ENCODE results near the gene BIRC6.
"Not testable (repeated sequence)": the region's sequence is repeated elsewhere in the genome, so short reads cannot be mapped to it uniquely, and the experiment has no call there.

BIRC6 gene, protein sequence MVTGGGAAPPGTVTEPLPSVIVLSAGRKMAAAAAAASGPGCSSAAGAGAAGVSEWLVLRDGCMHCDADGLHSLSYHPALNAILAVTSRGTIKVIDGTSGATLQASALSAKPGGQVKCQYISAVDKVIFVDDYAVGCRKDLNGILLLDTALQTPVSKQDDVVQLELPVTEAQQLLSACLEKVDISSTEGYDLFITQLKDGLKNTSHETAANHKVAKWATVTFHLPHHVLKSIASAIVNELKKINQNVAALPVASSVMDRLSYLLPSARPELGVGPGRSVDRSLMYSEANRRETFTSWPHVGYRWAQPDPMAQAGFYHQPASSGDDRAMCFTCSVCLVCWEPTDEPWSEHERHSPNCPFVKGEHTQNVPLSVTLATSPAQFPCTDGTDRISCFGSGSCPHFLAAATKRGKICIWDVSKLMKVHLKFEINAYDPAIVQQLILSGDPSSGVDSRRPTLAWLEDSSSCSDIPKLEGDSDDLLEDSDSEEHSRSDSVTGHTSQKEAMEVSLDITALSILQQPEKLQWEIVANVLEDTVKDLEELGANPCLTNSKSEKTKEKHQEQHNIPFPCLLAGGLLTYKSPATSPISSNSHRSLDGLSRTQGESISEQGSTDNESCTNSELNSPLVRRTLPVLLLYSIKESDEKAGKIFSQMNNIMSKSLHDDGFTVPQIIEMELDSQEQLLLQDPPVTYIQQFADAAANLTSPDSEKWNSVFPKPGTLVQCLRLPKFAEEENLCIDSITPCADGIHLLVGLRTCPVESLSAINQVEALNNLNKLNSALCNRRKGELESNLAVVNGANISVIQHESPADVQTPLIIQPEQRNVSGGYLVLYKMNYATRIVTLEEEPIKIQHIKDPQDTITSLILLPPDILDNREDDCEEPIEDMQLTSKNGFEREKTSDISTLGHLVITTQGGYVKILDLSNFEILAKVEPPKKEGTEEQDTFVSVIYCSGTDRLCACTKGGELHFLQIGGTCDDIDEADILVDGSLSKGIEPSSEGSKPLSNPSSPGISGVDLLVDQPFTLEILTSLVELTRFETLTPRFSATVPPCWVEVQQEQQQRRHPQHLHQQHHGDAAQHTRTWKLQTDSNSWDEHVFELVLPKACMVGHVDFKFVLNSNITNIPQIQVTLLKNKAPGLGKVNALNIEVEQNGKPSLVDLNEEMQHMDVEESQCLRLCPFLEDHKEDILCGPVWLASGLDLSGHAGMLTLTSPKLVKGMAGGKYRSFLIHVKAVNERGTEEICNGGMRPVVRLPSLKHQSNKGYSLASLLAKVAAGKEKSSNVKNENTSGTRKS (N-terminal part only)

DNA sequence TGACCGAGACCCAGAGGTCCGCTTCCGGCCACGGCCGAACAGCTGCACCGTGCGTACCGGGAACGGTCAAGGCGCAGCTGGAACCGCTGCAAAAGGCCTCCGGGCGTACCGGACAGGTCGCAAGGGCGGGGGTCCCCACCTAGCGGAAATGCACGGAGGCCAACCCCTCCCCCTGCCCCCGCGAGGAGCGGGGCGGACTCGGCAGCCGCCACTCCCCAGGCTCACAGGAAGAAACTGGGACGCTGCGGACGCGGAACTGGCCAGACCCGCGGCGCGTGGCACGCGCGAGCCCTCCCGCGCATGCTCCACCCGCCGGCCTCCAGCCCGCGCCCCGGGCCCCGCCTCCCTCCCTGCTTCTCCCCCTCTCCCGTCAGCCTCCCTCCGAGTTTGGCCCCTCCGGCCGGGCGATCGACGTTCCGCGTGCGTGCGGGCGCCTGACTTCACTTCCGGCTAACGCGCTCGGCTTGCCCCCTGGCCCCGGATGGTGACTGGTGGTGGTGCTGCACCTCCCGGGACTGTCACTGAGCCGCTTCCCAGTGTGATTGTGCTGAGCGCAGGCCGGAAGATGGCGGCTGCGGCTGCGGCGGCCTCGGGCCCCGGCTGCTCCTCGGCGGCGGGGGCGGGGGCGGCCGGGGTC, at the start of gene BIRC6:
Gene BIRC6 (plus strand): TSS at position 343 of the 637 bp plus-strand sequence. CDS start 139 bp downstream, at position 482.
- Histone ChIP-seq H3K27me3 (ENCODE audit: control insufficient read depth, low read length) (no peaks in the 10 kb centered on the region), H3K4me2 (ENCODE audit: low read length) (peak within 1 kb of the TSS; percentile 85), H3F3A (ENCODE audit: control insufficient read depth, insufficient read depth) (peaks cover 6% of the 10 kb centered on the region), H3K4me1 (ENCODE audit: control insufficient read depth, low read length) (peaks cover 41% of the 10 kb centered on the region), H4K20me1 (ENCODE audit: control insufficient read depth, insufficient read depth, low read depth, low read length) (peaks cover 18% of the 10 kb centered on the region), H3K9me3 (ENCODE audit: control insufficient read depth, insufficient read depth, low read length) (no peaks in the 10 kb centered on the region), H3K9me2 (replicated peaks; ENCODE audit: control insufficient read depth, low read length) (no peaks in the 10 kb centered on the region), H3K36me3 (ENCODE audit: control insufficient read depth, low read length) (peaks cover 38% of the 10 kb centered on the region), H3K4me3 (ENCODE audit: low read length) (peak within 1 kb of the TSS; percentile 98), H3K27ac (ENCODE audit: low read depth, low read length) (peak within 1 kb of the TSS; percentile 85), H3K79me2 (ENCODE audit: control insufficient read depth, low read length) (peaks cover 48% of the 10 kb centered on the region)
- TF ChIP-seq, protein P1, sequence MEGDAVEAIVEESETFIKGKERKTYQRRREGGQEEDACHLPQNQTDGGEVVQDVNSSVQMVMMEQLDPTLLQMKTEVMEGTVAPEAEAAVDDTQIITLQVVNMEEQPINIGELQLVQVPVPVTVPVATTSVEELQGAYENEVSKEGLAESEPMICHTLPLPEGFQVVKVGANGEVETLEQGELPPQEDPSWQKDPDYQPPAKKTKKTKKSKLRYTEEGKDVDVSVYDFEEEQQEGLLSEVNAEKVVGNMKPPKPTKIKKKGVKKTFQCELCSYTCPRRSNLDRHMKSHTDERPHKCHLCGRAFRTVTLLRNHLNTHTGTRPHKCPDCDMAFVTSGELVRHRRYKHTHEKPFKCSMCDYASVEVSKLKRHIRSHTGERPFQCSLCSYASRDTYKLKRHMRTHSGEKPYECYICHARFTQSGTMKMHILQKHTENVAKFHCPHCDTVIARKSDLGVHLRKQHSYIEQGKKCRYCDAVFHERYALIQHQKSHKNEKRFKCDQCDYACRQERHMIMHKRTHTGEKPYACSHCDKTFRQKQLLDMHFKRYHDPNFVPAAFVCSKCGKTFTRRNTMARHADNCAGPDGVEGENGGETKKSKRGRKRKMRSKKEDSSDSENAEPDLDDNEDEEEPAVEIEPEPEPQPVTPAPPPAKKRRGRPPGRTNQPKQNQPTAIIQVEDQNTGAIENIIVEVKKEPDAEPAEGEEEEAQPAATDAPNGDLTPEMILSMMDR (IDR thresholded peaks at IDR 0.05; ENCODE audit: low read depth, low read length, poor library complexity, severe bottlenecking): no peak
- no peak for TF ChIP-seq EZH2phosphoT487 (IDR thresholded peaks at IDR 0.05; ENCODE audit: borderline replicate concordance, low read length)

DNA sequence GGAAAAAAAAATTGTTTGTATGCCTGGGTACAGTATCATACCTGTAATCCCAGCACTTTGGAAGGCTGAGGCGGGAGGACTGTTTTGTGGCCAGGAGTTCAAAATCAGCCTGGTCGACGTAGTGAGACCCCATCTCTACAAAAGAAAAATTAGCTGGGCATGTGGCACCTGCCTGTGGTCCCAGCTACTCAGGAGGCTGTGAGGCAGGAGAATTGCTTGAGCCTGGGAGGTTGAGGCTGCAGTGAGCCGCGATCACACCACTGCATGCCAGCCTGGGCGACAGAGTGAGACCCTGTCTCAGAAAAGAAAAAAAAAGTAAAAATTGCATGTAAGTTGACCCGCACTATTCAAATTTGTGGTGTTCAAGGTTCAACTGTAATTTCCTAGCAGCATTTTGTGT, 46.2 kb upstream of the BIRC6 start:
- H3K9me2 ChIP-seq (replicated peaks; ENCODE audit: control insufficient read depth, low read length): no peaks in the 10 kb centered on the region
- no peaks in the 10 kb centered on the region for H4K20me1 ChIP-seq (ENCODE audit: control insufficient read depth, insufficient read depth, low read depth, low read length)
- no peak overlapping the region for H3K4me3 ChIP-seq (ENCODE audit: low read length)
- H3K9me3 ChIP-seq (ENCODE audit: control insufficient read depth, insufficient read depth, low read length): no peaks in the 10 kb centered on the region
- H3K27me3 ChIP-seq (ENCODE audit: control insufficient read depth, low read length): no peaks in the 10 kb centered on the region
- H3F3A ChIP-seq (ENCODE audit: control insufficient read depth, insufficient read depth): 0 out of 2 replicates have a peak, but pooled peaks cover 6% of the 10 kb centered on the region
- peaks cover 10% of the 10 kb centered on the region for H3K36me3 ChIP-seq (ENCODE audit: control insufficient read depth, low read length)
- no peaks in the 10 kb centered on the region for H3K79me2 ChIP-seq (ENCODE audit: control insufficient read depth, low read length)
- no peaks in the 10 kb centered on the region for H3K4me1 ChIP-seq (ENCODE audit: control insufficient read depth, low read length)
- TF ChIP-seq, protein P1 (IDR thresholded peaks at IDR 0.05; ENCODE audit: low read depth, low read length, poor library complexity, severe bottlenecking): no peak
- TF ChIP-seq EZH2phosphoT487 (IDR thresholded peaks at IDR 0.05; ENCODE audit: borderline replicate concordance, low read length): no peak
- no peak overlapping the region for H3K27ac ChIP-seq (ENCODE audit: low read depth, low read length)
- no peak overlapping the region for H3K4me2 ChIP-seq (ENCODE audit: low read length)

DNA sequence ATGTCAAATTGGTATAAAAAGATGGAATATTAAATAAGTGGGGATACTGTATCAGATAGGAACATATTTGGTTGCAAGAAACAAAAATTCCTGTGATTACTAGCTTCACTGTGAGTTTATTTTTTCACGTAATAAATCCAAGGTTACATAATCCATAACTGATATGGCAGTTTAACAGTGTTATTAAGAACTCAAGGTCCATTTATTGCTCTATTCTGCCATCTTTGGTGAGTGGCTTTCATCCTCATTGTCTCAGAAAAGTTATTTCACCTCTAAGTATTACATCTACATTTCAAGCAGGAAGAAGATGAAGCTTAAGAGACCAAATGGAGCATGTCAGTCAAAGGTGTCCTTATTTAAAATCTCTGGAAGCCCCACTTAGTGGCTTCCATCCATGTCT, 41.9 kb upstream of the BIRC6 start:
- H3K36me3 ChIP-seq (ENCODE audit: control insufficient read depth, low read length): no peaks in the 10 kb centered on the region
- 0 out of 2 replicates have a peak, but pooled peaks cover 3% of the 10 kb centered on the region for H3F3A ChIP-seq (ENCODE audit: control insufficient read depth, insufficient read depth)
- H3K4me3 ChIP-seq (ENCODE audit: low read length): no peak overlapping the region
- no peak overlapping the region for H3K27ac ChIP-seq (ENCODE audit: low read depth, low read length)
- TF ChIP-seq EZH2phosphoT487 (IDR thresholded peaks at IDR 0.05; ENCODE audit: borderline replicate concordance, low read length): no peak
- TF ChIP-seq, protein P1 (IDR thresholded peaks at IDR 0.05; ENCODE audit: low read depth, low read length, poor library complexity, severe bottlenecking): no peak
- H3K9me2 ChIP-seq (replicated peaks; ENCODE audit: control insufficient read depth, low read length): no peaks in the 10 kb centered on the region
- no peaks in the 10 kb centered on the region for H4K20me1 ChIP-seq (ENCODE audit: control insufficient read depth, insufficient read depth, low read depth, low read length)
- H3K4me2 ChIP-seq (ENCODE audit: low read length): no peak overlapping the region
- H3K4me1 ChIP-seq (ENCODE audit: control insufficient read depth, low read length): no peaks in the 10 kb centered on the region
- no peaks in the 10 kb centered on the region for H3K27me3 ChIP-seq (ENCODE audit: control insufficient read depth, low read length)
- H3K79me2 ChIP-seq (ENCODE audit: control insufficient read depth, low read length): no peaks in the 10 kb centered on the region
- no peaks in the 10 kb centered on the region for H3K9me3 ChIP-seq (ENCODE audit: control insufficient read depth, insufficient read depth, low read length)

DNA sequence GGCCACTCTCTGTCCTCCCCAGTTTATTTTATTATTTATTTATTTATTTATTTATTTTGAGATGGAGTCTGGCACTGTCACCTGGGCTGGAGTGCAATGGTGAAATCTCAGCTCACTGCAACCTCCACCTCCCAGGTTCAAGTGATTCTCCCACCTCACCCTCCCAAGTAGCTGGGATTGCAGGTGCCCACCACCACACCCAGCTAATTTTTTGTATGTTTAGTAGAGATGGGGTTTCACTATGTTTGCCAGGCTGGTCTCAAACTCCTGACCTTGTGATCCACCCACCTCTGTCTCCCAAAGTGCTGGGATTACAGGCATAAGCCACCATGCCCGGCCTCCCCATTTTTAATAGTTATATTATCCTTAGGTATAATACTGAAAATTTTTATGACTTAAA, 28.1 kb upstream of the BIRC6 start:
- H3K4me3 ChIP-seq (ENCODE audit: low read length); H3K79me2 ChIP-seq (ENCODE audit: control insufficient read depth, low read length); H3K27ac ChIP-seq (ENCODE audit: low read depth, low read length); H3K4me1 ChIP-seq (ENCODE audit: control insufficient read depth, low read length); H3K9me3 ChIP-seq (ENCODE audit: control insufficient read depth, insufficient read depth, low read length); H3K27me3 ChIP-seq (ENCODE audit: control insufficient read depth, low read length); H3K4me2 ChIP-seq (ENCODE audit: low read length); H3K9me2 ChIP-seq (replicated peaks; ENCODE audit: control insufficient read depth, low read length); H3F3A ChIP-seq (ENCODE audit: control insufficient read depth, insufficient read depth); H3K36me3 ChIP-seq (ENCODE audit: control insufficient read depth, low read length); H4K20me1 ChIP-seq (ENCODE audit: control insufficient read depth, insufficient read depth, low read depth, low read length): not testable (repeated sequence)
